Measurements from ENCODE around the gene PHF12.

PHF12 gene

DNA sequence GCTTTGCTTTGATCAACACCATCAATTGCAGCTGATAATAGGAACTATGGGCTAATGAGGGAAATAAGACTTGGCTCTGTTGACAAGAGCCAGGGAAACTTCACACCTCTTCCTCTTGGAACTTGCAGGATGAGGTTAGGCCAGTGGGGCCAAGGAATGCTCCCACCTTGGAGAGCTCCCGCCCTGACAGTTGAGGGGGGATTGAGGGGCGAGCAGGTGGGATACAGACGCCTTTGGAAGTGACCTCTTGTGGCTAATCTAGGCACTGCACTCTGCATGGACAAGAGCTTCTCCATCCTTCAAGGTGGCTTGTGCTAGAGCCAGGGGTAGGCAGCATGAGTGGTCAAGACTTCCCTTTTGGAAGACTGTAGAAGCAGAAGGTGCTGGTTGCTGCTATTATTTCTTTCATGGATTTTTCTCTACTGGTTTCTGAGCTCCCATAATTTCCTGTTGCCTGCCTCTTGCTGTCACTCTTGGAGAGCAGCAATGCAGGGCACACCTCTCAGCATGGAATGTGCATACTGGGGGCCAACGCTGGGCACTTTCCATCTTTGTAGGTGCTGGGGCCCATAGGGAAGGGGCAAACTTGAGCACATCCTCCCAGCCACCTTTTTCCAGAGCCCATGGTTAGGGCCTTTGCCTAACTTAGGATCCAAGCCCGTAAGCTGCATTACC is 2.3 kb upstream of the PHF12 start:
- Histone ChIP-seq H3K27ac (peak overlapping the region in 1 of 2 donors; percentile 98), H3K9me3 (no peaks in the 10 kb centered on the region), H3K4me1 (peaks cover 0 to 12% (median 6%) of the 10 kb centered on the region in 4 donors), H3K36me3 (no peaks in the 10 kb centered on the region), H3K4me3 (no peak overlapping the region), H3K27me3 (no peaks in the 10 kb centered on the region)
- peak; percentile 45 to 76 for DNase-seq
- intact Hi-C loops (cut with DNase I; ENCODE audit: low total_unique reads) = loop anchor here (5.0 kb wide), 1 partner anchor 616 kb away; the partner anchor contains the start of genes IFT20 and TNFAIP1
- TF ChIP-seq, protein P1, sequence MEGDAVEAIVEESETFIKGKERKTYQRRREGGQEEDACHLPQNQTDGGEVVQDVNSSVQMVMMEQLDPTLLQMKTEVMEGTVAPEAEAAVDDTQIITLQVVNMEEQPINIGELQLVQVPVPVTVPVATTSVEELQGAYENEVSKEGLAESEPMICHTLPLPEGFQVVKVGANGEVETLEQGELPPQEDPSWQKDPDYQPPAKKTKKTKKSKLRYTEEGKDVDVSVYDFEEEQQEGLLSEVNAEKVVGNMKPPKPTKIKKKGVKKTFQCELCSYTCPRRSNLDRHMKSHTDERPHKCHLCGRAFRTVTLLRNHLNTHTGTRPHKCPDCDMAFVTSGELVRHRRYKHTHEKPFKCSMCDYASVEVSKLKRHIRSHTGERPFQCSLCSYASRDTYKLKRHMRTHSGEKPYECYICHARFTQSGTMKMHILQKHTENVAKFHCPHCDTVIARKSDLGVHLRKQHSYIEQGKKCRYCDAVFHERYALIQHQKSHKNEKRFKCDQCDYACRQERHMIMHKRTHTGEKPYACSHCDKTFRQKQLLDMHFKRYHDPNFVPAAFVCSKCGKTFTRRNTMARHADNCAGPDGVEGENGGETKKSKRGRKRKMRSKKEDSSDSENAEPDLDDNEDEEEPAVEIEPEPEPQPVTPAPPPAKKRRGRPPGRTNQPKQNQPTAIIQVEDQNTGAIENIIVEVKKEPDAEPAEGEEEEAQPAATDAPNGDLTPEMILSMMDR (IDR thresholded peaks at IDR 0.05) = peak; percentile 66 to 74

DNA sequence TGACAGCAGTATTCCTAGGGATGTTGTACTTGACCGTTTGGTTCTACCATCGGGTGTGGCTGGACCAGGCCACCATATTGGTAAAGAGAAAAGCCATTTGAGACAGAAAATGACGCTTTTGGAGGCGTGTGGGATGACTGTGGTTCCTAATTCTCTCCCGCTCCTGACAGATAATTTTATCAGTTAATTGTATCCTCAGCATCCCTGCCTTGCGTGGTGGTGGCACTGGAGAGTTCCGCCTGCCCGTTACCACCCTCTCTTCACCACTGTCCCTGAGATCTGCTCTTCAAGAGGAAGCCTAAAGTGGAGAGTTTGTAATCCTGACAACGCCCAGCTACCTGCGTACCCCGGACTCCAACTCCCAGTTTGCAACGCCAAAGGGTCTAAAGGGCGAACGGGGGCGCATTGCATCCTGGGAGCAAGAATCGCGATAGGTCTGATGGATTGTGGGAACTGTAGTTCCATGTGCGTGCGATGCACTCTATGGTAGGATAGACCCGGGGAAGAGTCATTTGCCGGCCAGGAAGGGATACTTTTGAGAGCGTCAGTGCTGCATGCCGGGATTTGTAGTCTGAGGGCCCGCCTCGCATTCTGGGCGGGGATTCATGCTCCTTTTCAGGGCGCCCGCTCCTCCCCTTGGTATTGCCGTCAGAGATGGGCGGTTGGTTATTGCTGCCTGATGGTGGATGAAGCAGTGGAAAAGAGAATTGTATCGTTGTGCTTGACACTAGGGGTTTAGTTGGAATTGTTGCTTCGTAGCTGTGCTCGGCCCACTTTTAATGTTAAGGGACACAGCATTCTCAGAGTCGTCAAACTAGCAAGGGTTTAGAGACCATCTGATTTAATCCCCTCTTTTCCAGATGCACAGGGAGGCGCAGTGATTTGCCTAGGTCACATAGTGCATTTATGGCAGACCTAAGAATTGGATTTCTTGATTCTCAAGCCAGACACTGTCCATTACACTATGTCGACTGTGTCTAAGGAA is 965 bp upstream of the PHF12 start:
- H3K9me3 ChIP-seq = no peaks in the 10 kb centered on the region
- peak overlapping the region; percentile 86 to 98 for H3K27ac ChIP-seq
- TF ChIP-seq, protein P1 (IDR thresholded peaks at IDR 0.05) = peak in 1 of 2 experiments; percentile 6
- peaks cover 0 to 25% (median 17%) of the 10 kb centered on the region in 4 donors for H3K4me1 ChIP-seq
- intact Hi-C loops (cut with DNase I; ENCODE audit: low total_unique reads) = loop anchor here (5.0 kb wide), 1 partner anchor 615 kb away; the partner anchor contains the start of genes IFT20 and TNFAIP1
- H3K27me3 ChIP-seq = no peaks in the 10 kb centered on the region
- H3K4me3 ChIP-seq = peak overlapping the region; percentile 61 to 67
- peak; percentile 99 for DNase-seq
- no peaks in the 10 kb centered on the region for H3K36me3 ChIP-seq

DNA sequence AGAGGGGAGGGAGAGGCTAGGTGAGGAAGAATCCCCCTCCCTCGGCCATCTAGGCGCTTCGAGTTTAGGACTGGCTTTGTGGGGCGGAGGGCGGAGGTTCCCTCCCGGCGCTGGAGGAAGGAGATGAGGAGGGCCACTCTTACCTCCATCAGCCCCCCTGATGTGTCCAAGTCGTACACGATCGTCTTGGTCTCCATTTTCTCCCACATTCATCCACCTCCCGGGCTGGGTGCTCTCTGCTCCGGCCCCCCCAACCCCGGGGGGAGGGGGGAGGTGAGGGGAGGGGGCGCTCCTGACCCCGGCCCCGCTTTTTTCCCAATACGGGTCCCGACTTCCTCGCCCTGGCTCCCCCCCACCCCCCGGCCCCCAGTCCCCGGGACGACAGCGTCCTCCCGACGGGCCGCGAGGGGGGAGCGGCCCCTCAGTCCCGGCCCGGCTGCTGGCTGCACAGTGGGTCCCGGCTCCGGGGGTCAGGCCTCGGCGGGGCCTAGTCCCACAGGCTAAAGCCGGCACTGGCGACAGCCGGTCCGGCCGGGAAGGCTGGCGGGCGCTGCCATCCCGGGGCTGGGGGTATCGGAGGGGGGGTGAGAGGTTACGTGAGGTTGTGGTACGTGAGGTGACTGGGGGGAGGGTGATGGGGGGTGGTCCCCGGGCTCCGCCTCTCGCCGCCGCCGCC is 428 bp downstream of the PHF12 start:
- Histone ChIP-seq H3K4me3 (peak overlapping the region; percentile 67 to 98), H3K27me3 (no peaks in the 10 kb centered on the region), H3K36me3 (no peaks in the 10 kb centered on the region), H3K9me3 (no peaks in the 10 kb centered on the region), H3K4me1 (peaks cover 0 to 39% (median 28%) of the 10 kb centered on the region in 4 donors), H3K27ac (peak overlapping the region; percentile 86 to 98)
- intact Hi-C loops (cut with DNase I; ENCODE audit: low total_unique reads) = loop anchor here (5.0 kb wide), 1 partner anchor 614 kb away; the partner anchor contains the start of genes IFT20 and TNFAIP1
- DNase-seq = no peak
- TF ChIP-seq, protein P1 (IDR thresholded peaks at IDR 0.05) = no peak

DNA sequence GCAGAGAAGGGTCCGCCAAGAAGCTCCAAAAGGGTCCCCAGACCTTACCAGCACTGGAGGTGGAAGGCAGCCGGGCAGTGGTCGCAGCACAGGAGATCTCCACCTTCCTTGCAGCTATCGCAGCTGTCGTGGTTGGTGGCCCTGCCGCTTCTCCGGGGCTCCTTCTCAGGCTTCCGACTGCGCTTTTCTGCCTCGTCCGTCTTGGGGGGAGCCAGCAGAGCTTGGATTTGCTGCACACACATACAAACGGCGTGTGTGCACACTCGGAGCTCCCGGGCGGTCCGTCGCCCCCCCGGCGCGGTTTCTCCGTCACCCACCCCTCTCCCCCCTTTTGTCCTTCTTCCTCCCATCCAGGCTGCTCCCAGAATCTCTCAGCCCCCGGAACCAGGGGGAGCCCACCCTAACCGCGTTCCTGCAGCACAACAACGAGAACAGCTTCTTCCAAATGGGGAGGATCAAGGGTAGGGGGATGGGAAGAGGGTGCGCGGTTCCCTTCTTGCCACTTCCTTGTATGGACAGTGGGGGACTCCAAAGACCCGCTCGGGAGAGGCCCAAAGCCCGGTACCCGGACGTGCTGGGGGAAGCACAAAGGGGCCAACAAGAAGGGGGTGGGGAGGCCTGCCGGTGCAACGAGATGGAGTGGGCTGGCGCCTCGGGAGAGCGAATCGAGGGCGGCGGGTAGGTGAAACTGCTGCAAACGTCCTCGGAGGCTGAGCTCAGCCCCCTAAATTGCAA is 1.1 kb downstream of the PHF12 start:
- H3K27ac ChIP-seq = peak overlapping the region; percentile 86 to 98
- DNase-seq = peak; percentile 53 to 84
- no peaks in the 10 kb centered on the region for H3K36me3 ChIP-seq
- H3K4me3 ChIP-seq = peak overlapping the region; percentile 67 to 98
- no peaks in the 10 kb centered on the region for H3K27me3 ChIP-seq
- intact Hi-C loops (cut with DNase I; ENCODE audit: low total_unique reads) = loop anchor here (5.0 kb wide), 1 partner anchor 613 kb away; the partner anchor contains the start of genes IFT20 and TNFAIP1
- H3K9me3 ChIP-seq = no peaks in the 10 kb centered on the region
- TF ChIP-seq, protein P1 (IDR thresholded peaks at IDR 0.05) = no peak
- H3K4me1 ChIP-seq = peaks cover 0 to 46% (median 34%) of the 10 kb centered on the region in 4 donors
